Nephron (organoid): ENCODE results near the gene PRDX4.

Experiments used
- H3K27ac Mint-ChIP-seq, 3 experiments: 2 replicates each; pipeline ENCODE4 v1.8.0; 2020; ENCODE audit warnings: mixed read lengths in 3 of 3, mild to moderate bottlenecking in 2 of 3, moderate library complexity in 1 of 3
- H3K27me3 Mint-ChIP-seq: 2 replicates; pipeline ENCODE4 v1.8.0; 2021; ENCODE audit warnings: low read depth, mild to moderate bottlenecking, moderate library complexity, mixed read lengths
- H3K36me3 Mint-ChIP-seq: 2 replicates; pipeline ENCODE4 v1.8.0; 2020; ENCODE audit warnings: low read depth, mixed read lengths
- H3K4me1 Mint-ChIP-seq: 2 replicates; pipeline ENCODE4 v1.8.0; 2020; ENCODE audit warnings: mixed read lengths
- H3K4me3 Mint-ChIP-seq, 3 experiments: 2 replicates each; pipeline ENCODE4 v1.8.0; 2020; ENCODE audit warnings: mild to moderate bottlenecking in 3 of 3, mixed read lengths in 3 of 3, moderate library complexity in 2 of 3
- H3K9me3 Mint-ChIP-seq: 2 replicates; pipeline ENCODE4 v1.8.0; 2020; ENCODE audit warnings: mixed read lengths
- CTCF ChIP-seq, 3 experiments: fragments of 200-600 bp; sonication (generic); IDR thresholded peaks; one replicate each; pipeline ENCODE4 v1.5.0; 2021; ENCODE audit warnings: antibody characterized with exemption in 3 of 3; ENCODE audit not compliant: unreplicated experiment in 3 of 3

The PRDX4 gene

GRCh38 chrX:23631136-23631535 is 36.2 kb upstream of the PRDX4 start:
- H3K4me1 Mint-ChIP-seq = no peaks in the 10 kb centered on the region
- H3K27ac Mint-ChIP-seq = no peak overlapping the region
- H3K27me3 Mint-ChIP-seq = no peaks in the 10 kb centered on the region
- no peak for TF ChIP-seq CTCF (IDR thresholded peaks at IDR 0.05; ENCODE audit: unreplicated experiment in 3 of 3)
- H3K36me3 Mint-ChIP-seq = no peaks in the 10 kb centered on the region
- no peaks in the 10 kb centered on the region for H3K9me3 Mint-ChIP-seq
- no peak overlapping the region for H3K4me3 Mint-ChIP-seq

GRCh38 chrX:23633834-23634580 is 33.3 kb upstream of the PRDX4 start:
- Mint-ChIP-seq H3K36me3 (no peaks in the 10 kb centered on the region), H3K27me3 (peaks cover 3% of the 10 kb centered on the region), H3K27ac (no peak overlapping the region), H3K4me1 (no peaks in the 10 kb centered on the region), H3K4me3 (no peak overlapping the region), H3K9me3 (peaks cover 2% of the 10 kb centered on the region)
- TF ChIP-seq CTCF (IDR thresholded peaks at IDR 0.05; ENCODE audit: unreplicated experiment in 3 of 3) = peak; percentile 16 to 34 (median 28)

- Mint-ChIP-seq H3K4me3 (no peak overlapping the region), H3K27ac (no peak overlapping the region), H3K36me3 (no peaks in the 10 kb centered on the region), H3K27me3 (peaks cover 3% of the 10 kb centered on the region), H3K9me3 (peaks cover 16% of the 10 kb centered on the region), H3K4me1 (no peaks in the 10 kb centered on the region)
- no peak for TF ChIP-seq CTCF (IDR thresholded peaks at IDR 0.05; ENCODE audit: unreplicated experiment in 3 of 3)
Observed at GRCh38 chrX:23637187-23637586, 30.1 kb upstream of the PRDX4 start.

- Mint-ChIP-seq H3K27me3 (peaks cover 5% of the 10 kb centered on the region), H3K36me3 (no peaks in the 10 kb centered on the region), H3K4me1 (no peaks in the 10 kb centered on the region), H3K4me3 (no peak overlapping the region), H3K9me3 (peaks cover 21% of the 10 kb centered on the region), H3K27ac (no peak overlapping the region)
- no peak for TF ChIP-seq CTCF (IDR thresholded peaks at IDR 0.05; ENCODE audit: unreplicated experiment in 3 of 3)
Observed at GRCh38 chrX:23643020-23643419, 24.3 kb upstream of the PRDX4 start.

- no peaks in the 10 kb centered on the region for H3K4me1 Mint-ChIP-seq
- H3K4me3 Mint-ChIP-seq = no peak overlapping the region
- H3K36me3 Mint-ChIP-seq = no peaks in the 10 kb centered on the region
- no peak overlapping the region for H3K27ac Mint-ChIP-seq
- peaks cover 14% of the 10 kb centered on the region for H3K9me3 Mint-ChIP-seq
- H3K27me3 Mint-ChIP-seq = peaks cover 5% of the 10 kb centered on the region
- no peak for TF ChIP-seq CTCF (IDR thresholded peaks at IDR 0.05; ENCODE audit: unreplicated experiment in 3 of 3)
Observed at GRCh38 chrX:23644744-23645143, 22.5 kb upstream of the PRDX4 start.

GRCh38 chrX:23656091-23656490 is 11.2 kb upstream of the PRDX4 start:
- H3K9me3 Mint-ChIP-seq = no peaks in the 10 kb centered on the region
- peaks cover 4% of the 10 kb centered on the region for H3K27me3 Mint-ChIP-seq
- peaks cover 9% of the 10 kb centered on the region for H3K4me1 Mint-ChIP-seq
- no peaks in the 10 kb centered on the region for H3K36me3 Mint-ChIP-seq
- no peak overlapping the region for H3K4me3 Mint-ChIP-seq
- peak overlapping the region in 1 of 3 experiments; percentile 12 for H3K27ac Mint-ChIP-seq
- no peak for TF ChIP-seq CTCF (IDR thresholded peaks at IDR 0.05; ENCODE audit: unreplicated experiment in 3 of 3)
